B cell (primary cell): ENCODE data around the gene CNTN4. TPM values are rescaled to one million over a fixed set of nuclear protein-coding genes. Genes with fewer than 3 reads are reported as not detected.
"Not testable (repeated sequence)": the region's sequence is repeated elsewhere in the genome, so short reads cannot be mapped to it uniquely, and the experiment has no call there.

ENCODE experiments used
- ATAC-seq: fragments of 200-7000 bp; cut with Tn5 transposase; one replicate; pipeline ENCODE4 v1.10.0; 2021; ENCODE audit warnings: low read depth, mild to moderate bottlenecking, moderate number of reproducible peaks, moderate library complexity
- CTCF ChIA-PET: fragments of 350-600 bp; sonication (Branson Sonifier 250); formaldehyde crosslinking; loops from one replicate; lab custom pipeline; 2021; ENCODE audit warnings: antibody characterized with exemption, inconsistent platforms; lab: Charles Lee
- POLR2A ChIA-PET: fragments of 350-600 bp; sonication (Branson Sonifier 250); formaldehyde crosslinking; loops from one replicate; lab custom pipeline; 2021; ENCODE audit warnings: antibody characterized with exemption; lab: Charles Lee
- DNase-seq: peaks from one replicate; pipeline ENCODE4 v3.0.0; 2013
- H2AFZ ChIP-seq: 2 replicates; pipeline ENCODE4 v1.6.1; 2012; ENCODE audit warnings: mild to moderate bottlenecking, low read depth, low read length; ENCODE audit not compliant: insufficient read depth, poor library complexity, severe bottlenecking
- H3K27ac ChIP-seq, 2 donors: 1 replicate in 1 of 2; 2 replicates in 1 of 2; pipeline ENCODE4 v1.5.1; 2012 to 2013; ENCODE audit warnings: low read length in 2 of 2, mild to moderate bottlenecking in 2 of 2, moderate library complexity in 1 of 2
- H3K27me3 ChIP-seq, 4 experiments: fragments of 200-600 bp in 1 of 4; sonication (generic) in 1 of 4; replicated peaks in 1 of 4; 1 replicate in 2 of 4; 2 replicates in 2 of 4; pipeline versions ENCODE4 v1.6.1 to v1.7.0; 2013 to 2016; ENCODE audit warnings: low read length in 3 of 4, mild to moderate bottlenecking in 2 of 4, mixed read lengths in 1 of 4, moderate library complexity in 1 of 4; ENCODE audit not compliant: insufficient read depth in 4 of 4, control insufficient read depth in 3 of 4; ENCODE audit errors: control extremely low read depth in 1 of 4
- H3K36me3 ChIP-seq, 2 experiments: replicated peaks in 1 of 2; 1 replicate in 1 of 2; 2 replicates in 1 of 2; pipeline versions ENCODE4 v1.6.1 to v1.7.1; 2013; ENCODE audit warnings: low read length in 1 of 2; ENCODE audit not compliant: insufficient read depth in 2 of 2, control insufficient read depth in 1 of 2; ENCODE audit errors: control extremely low read depth in 1 of 2, extremely low read depth in 1 of 2
- H3K4me1 ChIP-seq, 2 donors: fragments of 200-600 bp in 1 of 2; sonication (generic) in 1 of 2; 1 replicate in 1 of 2; 2 replicates in 1 of 2; pipeline versions ENCODE4 v1.5.1 to v1.6.1; 2013 to 2017; ENCODE audit warnings: low read length in 2 of 2; ENCODE audit not compliant: control insufficient read depth in 2 of 2, insufficient read depth in 2 of 2
- H3K4me2 ChIP-seq: replicated peaks from 2 replicates; pipeline ENCODE3; 2012; ENCODE audit warnings: mild to moderate bottlenecking, low read depth, low read length; ENCODE audit not compliant: poor library complexity, severe bottlenecking
- H3K4me3 ChIP-seq, 5 experiments: fragments of 200-600 bp in 1 of 5; sonication (generic) in 1 of 5; 1 replicate in 3 of 5; 2 replicates in 2 of 5; pipeline versions ENCODE4 v1.5.1 to v1.7.0; 2011 to 2016; ENCODE audit warnings: low read length in 4 of 5, mild to moderate bottlenecking in 4 of 5, low read depth in 2 of 5, control low read depth in 1 of 5, moderate library complexity in 1 of 5; ENCODE audit not compliant: insufficient read depth in 1 of 5; ENCODE audit errors: control extremely low read depth in 1 of 5, extremely low read depth in 1 of 5
- H3K79me2 ChIP-seq: fragments of 200-600 bp; sonication (generic); one replicate; pipeline ENCODE4 v1.6.0; 2016; ENCODE audit warnings: low read length; ENCODE audit not compliant: control insufficient read depth, insufficient read depth
- H3K9ac ChIP-seq: fragments of 200-600 bp; sonication (generic); 2 replicates; pipeline ENCODE4 v1.6.1; 2017; ENCODE audit warnings: mild to moderate bottlenecking, low read length, moderate library complexity
- H3K9me3 ChIP-seq, 3 donors: one replicate each; pipeline versions ENCODE4 v1.6.1 to v1.7.1; 2013; ENCODE audit warnings: low read length in 2 of 3; ENCODE audit not compliant: control insufficient read depth in 2 of 3, insufficient read depth in 1 of 3; ENCODE audit errors: control extremely low read depth in 1 of 3
- H4K20me1 ChIP-seq: 2 replicates; pipeline ENCODE4 v1.6.0; 2012; ENCODE audit warnings: mild to moderate bottlenecking, low read length; ENCODE audit not compliant: insufficient read depth, control insufficient read depth, poor library complexity, severe bottlenecking
- H3K27ac Mint-ChIP-seq: one replicate; pipeline ENCODE4 v1.8.0; 2021; ENCODE audit warnings: mixed read lengths
- H3K27me3 Mint-ChIP-seq: one replicate; pipeline ENCODE4 v1.8.0; 2021; ENCODE audit warnings: mixed read lengths
- H3K4me1 Mint-ChIP-seq: one replicate; pipeline ENCODE4 v1.8.0; 2021; ENCODE audit warnings: mixed read lengths
- H3K4me3 Mint-ChIP-seq: one replicate; pipeline ENCODE4 v1.8.0; 2021; ENCODE audit warnings: mixed read lengths
- H3K9me3 Mint-ChIP-seq: one replicate; pipeline ENCODE4 v1.8.0; 2022; ENCODE audit warnings: mixed read lengths; ENCODE audit not compliant: insufficient read depth
- EZH2 ChIP-seq: IDR thresholded peaks from 2 replicates; pipeline ENCODE4 v1.6.1; 2012; ENCODE audit warnings: borderline replicate concordance, low read depth, mild to moderate bottlenecking, moderate library complexity, low read length; ENCODE audit not compliant: insufficient read depth, poor library complexity, severe bottlenecking
- WGBS: methylation state at CpG from one replicate; pipeline ENCODE4 v1.1.5; 2013; ENCODE audit warnings: missing lambda C conversion rate; ENCODE audit not compliant: insufficient coverage; 5-methylcytosine and 5-hydroxymethylcytosine counted together
- intact Hi-C: fragments of 100-400 bp; cut with micrococcal nuclease; formaldehyde crosslinking; loops from one replicate; pipeline ENCODE4 v1.10.0; 2022
- polyA plus RNA-seq: library from polyadenylated mRNA; depleted of rRNA; stranded (reverse); fragments of >200 nt; gene quantifications from 2 replicates; pipeline ENCODE4 v1.2.3, GENCODE V29; 2012
- total RNA-seq, 2 donors: library from RNA; stranded (reverse); fragments of 120-200 nt in 1 of 2; gene quantifications; 1 replicate in 1 of 2; 2 replicates in 1 of 2; pipeline versions ENCODE4 v1.2.3 to v1.2.4, GENCODE V29; 2013 to 2022
- TF ChIP-seq, protein P1 (sequence below): fragments of 200-600 bp; IDR thresholded peaks from one replicate; pipeline ENCODE4 v1.8.0; 2022; ENCODE audit warnings: antibody characterized with exemption, mild to moderate bottlenecking

CNTN4 gene
- total and polyA plus RNA-seq, 2 donors (not counting 1 experiment from before 2014, with no cell fraction given): 0.05 TPM; not detected in 1

- H3K4me3 Mint-ChIP-seq, intact Hi-C loops, H3K27ac Mint-ChIP-seq, H3K9me3 ChIP-seq, DNase-seq, H3K4me2 ChIP-seq, H3K4me3 ChIP-seq, H3K79me2 ChIP-seq, H3K27ac ChIP-seq, H3K27me3 Mint-ChIP-seq, H3K9ac ChIP-seq, H3K27me3 ChIP-seq, H3K4me1 Mint-ChIP-seq, H3K4me1 ChIP-seq, CTCF ChIA-PET, H2AFZ ChIP-seq, H3K36me3 ChIP-seq, POLR2A ChIA-PET, H4K20me1 ChIP-seq, ATAC-seq, H3K9me3 Mint-ChIP-seq: not testable (repeated sequence)
- WGBS: 96% methylated on average over 12 of the region's 25 CpGs
Measured at GRCh38 chr3:2916640-2917039, 818.0 kb downstream of the CNTN4 start.

GRCh38 chr3:2920103-2920502 is 821.4 kb downstream of the CNTN4 start:
- Histone ChIP-seq H4K20me1 (no peaks in the 10 kb centered on the region), H3K27ac (no peak overlapping the region), H3K36me3 (no peaks in the 10 kb centered on the region), H3K4me2 (no peak overlapping the region), H3K79me2 (no peaks in the 10 kb centered on the region), H3K4me3 (no peak overlapping the region), H3K4me1 (no peaks in the 10 kb centered on the region), H3K9ac (no peak overlapping the region), H3K27me3 (no peaks in the 10 kb centered on the region), H3K9me3 (peaks cover 0 to 7% (median 0%) of the 10 kb centered on the region in 3 donors), H2AFZ (no peak overlapping the region)
- CTCF ChIA-PET: no interaction called here
- ATAC-seq: no peak
- no peak overlapping the region for H3K27ac Mint-ChIP-seq
- no peak for TF ChIP-seq EZH2
- TF ChIP-seq, protein P1, sequence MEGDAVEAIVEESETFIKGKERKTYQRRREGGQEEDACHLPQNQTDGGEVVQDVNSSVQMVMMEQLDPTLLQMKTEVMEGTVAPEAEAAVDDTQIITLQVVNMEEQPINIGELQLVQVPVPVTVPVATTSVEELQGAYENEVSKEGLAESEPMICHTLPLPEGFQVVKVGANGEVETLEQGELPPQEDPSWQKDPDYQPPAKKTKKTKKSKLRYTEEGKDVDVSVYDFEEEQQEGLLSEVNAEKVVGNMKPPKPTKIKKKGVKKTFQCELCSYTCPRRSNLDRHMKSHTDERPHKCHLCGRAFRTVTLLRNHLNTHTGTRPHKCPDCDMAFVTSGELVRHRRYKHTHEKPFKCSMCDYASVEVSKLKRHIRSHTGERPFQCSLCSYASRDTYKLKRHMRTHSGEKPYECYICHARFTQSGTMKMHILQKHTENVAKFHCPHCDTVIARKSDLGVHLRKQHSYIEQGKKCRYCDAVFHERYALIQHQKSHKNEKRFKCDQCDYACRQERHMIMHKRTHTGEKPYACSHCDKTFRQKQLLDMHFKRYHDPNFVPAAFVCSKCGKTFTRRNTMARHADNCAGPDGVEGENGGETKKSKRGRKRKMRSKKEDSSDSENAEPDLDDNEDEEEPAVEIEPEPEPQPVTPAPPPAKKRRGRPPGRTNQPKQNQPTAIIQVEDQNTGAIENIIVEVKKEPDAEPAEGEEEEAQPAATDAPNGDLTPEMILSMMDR: no peak
- intact Hi-C loops: no loop called here
- no peaks in the 10 kb centered on the region for H3K9me3 Mint-ChIP-seq
- WGBS: no CpG with 5 or more reads among the region's 1 CpG
- H3K4me3 Mint-ChIP-seq: no peak overlapping the region
- no peak for DNase-seq
- peaks cover 3% of the 10 kb centered on the region for H3K4me1 Mint-ChIP-seq
- H3K27me3 Mint-ChIP-seq: no peaks in the 10 kb centered on the region
- POLR2A ChIA-PET: no interaction called here
